GM12873 (cell line): ENCODE data around the gene ZNF771.

Source experiments
- CTCF ChIP-seq: IDR thresholded peaks from 2 replicates; pipeline ENCODE4 v1.5.1; 2012; ENCODE audit warnings: low read depth, mild to moderate bottlenecking, moderate library complexity, low read length, control low read depth; ENCODE audit not compliant: insufficient read depth; ENCODE audit errors: missing control alignments

The ZNF771 gene

GRCh38 chr16:30377812-30378235 lies 29.6 kb upstream of the ZNF771 start:
- TF ChIP-seq CTCF, result no peak

- no peak for TF ChIP-seq CTCF
Observed at GRCh38 chr16:30378236-30379157, 28.9 kb upstream of the ZNF771 start.

- TF ChIP-seq CTCF, result no peak
Observed at GRCh38 chr16:30379158-30379783, 28.1 kb upstream of the ZNF771 start.

- no peak for TF ChIP-seq CTCF
Observed at GRCh38 chr16:30380072-30380802, 27.2 kb upstream of the ZNF771 start.

- no peak for TF ChIP-seq CTCF
Observed at GRCh38 chr16:30380803-30381208, 26.6 kb upstream of the ZNF771 start.

- TF ChIP-seq CTCF, result no peak
Observed at GRCh38 chr16:30381291-30382041, 25.9 kb upstream of the ZNF771 start.
